Left lung (tissue), 10 donors: Measurements from ENCODE around the gene EEIG2. TPM values are rescaled to one million over a fixed set of nuclear protein-coding genes. Genes with fewer than 3 reads are reported as not detected.
A peak's percentile ranks its signal among the peaks of the same experiment; 100 is the strongest.
"Not testable (repeated sequence)": the region's sequence is repeated elsewhere in the genome, so short reads cannot be mapped to it uniquely, and the experiment has no call there.

ENCODE experiments used
- ATAC-seq: fragments of 200-7000 bp; cut with Tn5 transposase; one replicate; pipeline ENCODE4 v1.9.1; 2020; ENCODE audit warnings: moderate library complexity
- DNase-seq, 4 donors: peaks; one replicate each; pipeline ENCODE4 v3.0.0-alpha.2; 2013 to 2020
- H3K27ac ChIP-seq, 2 donors: fragments of 200-600 bp; sonication (generic) in 1 of 2; one replicate each; pipeline versions ENCODE4 v1.5.0 to v1.8.0; 2020 to 2021
- H3K27me3 ChIP-seq, 2 donors: fragments of 200-600 bp; sonication (generic) in 1 of 2; one replicate each; pipeline versions ENCODE4 v1.5.0 to v1.8.0; 2020 to 2021
- H3K36me3 ChIP-seq, 2 donors: fragments of 200-600 bp; sonication (generic) in 1 of 2; one replicate each; pipeline versions ENCODE4 v1.5.0 to v1.8.0; 2020 to 2021
- H3K4me1 ChIP-seq, 2 donors: fragments of 200-600 bp; one replicate each; pipeline ENCODE4 v1.8.0; 2021
- H3K4me3 ChIP-seq, 2 donors: fragments of 200-600 bp; sonication (generic) in 1 of 2; one replicate each; pipeline versions ENCODE4 v1.5.0 to v1.8.0; 2020 to 2021; ENCODE audit warnings: mild to moderate bottlenecking in 1 of 2
- H3K9me3 ChIP-seq, 2 donors: fragments of 200-600 bp; sonication (generic) in 1 of 2; one replicate each; pipeline versions ENCODE4 v1.5.0 to v1.8.0; 2020 to 2021
- intact Hi-C, 2 donors: fragments of 100-400 bp; cut with DNase I; formaldehyde crosslinking; loops; one replicate each; pipeline versions ENCODE4 v1.11.2 to v1.14.2; 2022
- polyA plus RNA-seq, 6 donors: library from polyadenylated mRNA; unstranded; fragments of 120-200 nt; gene quantifications; one replicate each; pipeline ENCODE4 v1.2.1, GENCODE V29; 2013; ENCODE audit not compliant: insufficient read length in 6 of 6
- total RNA-seq, 2 donors: library from RNA; stranded (reverse); fragmentation: NEBNext Ultra II Directional; extraction: Animal tissue kit (Norgen Biotek cat#: 25700); gene quantifications; one replicate each; pipeline ENCODE4 v1.2.1, GENCODE V29; 2021
- TF ChIP-seq, protein P1 (sequence below), 2 donors: fragments of 200-600 bp; sonication (generic) in 1 of 2; IDR thresholded peaks; one replicate each; pipeline versions ENCODE4 v1.5.0 to v1.8.0; 2021; ENCODE audit warnings: antibody characterized with exemption in 2 of 2
- donor health status: DM: no; HTN: yes; CAD: no.
- donor health status: DM: no; HTN: no; CAD: no.

The EEIG2 gene
- total and polyA plus RNA-seq, 8 donors: 16.4 to 34.8 (median 31.3) TPM

- ATAC-seq (no peak), DNase-seq (no peak)
- Histone ChIP-seq H3K36me3 (no peaks in the 10 kb centered on the region), H3K9me3 (peaks cover 0 to 2% of the 10 kb centered on the region in 2 donors), H3K4me3 (no peak overlapping the region), H3K27ac (no peak overlapping the region), H3K4me1 (no peaks in the 10 kb centered on the region), H3K27me3 (no peaks in the 10 kb centered on the region)
- TF ChIP-seq, protein P1, sequence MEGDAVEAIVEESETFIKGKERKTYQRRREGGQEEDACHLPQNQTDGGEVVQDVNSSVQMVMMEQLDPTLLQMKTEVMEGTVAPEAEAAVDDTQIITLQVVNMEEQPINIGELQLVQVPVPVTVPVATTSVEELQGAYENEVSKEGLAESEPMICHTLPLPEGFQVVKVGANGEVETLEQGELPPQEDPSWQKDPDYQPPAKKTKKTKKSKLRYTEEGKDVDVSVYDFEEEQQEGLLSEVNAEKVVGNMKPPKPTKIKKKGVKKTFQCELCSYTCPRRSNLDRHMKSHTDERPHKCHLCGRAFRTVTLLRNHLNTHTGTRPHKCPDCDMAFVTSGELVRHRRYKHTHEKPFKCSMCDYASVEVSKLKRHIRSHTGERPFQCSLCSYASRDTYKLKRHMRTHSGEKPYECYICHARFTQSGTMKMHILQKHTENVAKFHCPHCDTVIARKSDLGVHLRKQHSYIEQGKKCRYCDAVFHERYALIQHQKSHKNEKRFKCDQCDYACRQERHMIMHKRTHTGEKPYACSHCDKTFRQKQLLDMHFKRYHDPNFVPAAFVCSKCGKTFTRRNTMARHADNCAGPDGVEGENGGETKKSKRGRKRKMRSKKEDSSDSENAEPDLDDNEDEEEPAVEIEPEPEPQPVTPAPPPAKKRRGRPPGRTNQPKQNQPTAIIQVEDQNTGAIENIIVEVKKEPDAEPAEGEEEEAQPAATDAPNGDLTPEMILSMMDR (IDR thresholded peaks at IDR 0.05): no peak
- intact Hi-C loops: no loop called here
Observed at GRCh38 chr1:108531444-108531843, 28.5 kb upstream of the EEIG2 start.

DNA sequence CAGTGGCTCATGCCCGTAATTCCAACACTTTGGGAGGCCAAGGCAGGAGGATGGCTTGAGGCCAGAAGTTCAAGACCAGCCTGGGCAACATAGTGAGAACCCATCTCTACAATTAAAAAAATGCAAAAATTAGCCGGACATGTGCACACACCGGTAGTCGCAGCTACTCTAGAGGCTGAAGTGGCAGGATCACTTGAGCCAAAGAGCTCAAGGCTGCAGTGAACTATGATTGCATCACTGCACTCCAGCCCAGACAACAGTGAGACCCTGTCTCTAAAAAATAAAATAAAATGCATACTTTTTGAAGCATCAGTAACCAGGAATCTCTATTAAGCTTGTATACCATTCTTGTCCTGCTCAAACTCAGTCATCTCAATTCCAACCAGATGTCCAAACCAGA, 27.2 kb upstream of the EEIG2 start:
- no peak for DNase-seq
- Histone ChIP-seq H3K4me1 (no peaks in the 10 kb centered on the region), H3K27me3 (no peaks in the 10 kb centered on the region), H3K4me3 (no peak overlapping the region), H3K36me3 (no peaks in the 10 kb centered on the region), H3K27ac (no peak overlapping the region), H3K9me3 (peaks cover 0 to 1% of the 10 kb centered on the region in 2 donors)
- ATAC-seq: peak; percentile 80
- intact Hi-C loops: no loop called here
- TF ChIP-seq, protein P1 (IDR thresholded peaks at IDR 0.05): no peak

DNA sequence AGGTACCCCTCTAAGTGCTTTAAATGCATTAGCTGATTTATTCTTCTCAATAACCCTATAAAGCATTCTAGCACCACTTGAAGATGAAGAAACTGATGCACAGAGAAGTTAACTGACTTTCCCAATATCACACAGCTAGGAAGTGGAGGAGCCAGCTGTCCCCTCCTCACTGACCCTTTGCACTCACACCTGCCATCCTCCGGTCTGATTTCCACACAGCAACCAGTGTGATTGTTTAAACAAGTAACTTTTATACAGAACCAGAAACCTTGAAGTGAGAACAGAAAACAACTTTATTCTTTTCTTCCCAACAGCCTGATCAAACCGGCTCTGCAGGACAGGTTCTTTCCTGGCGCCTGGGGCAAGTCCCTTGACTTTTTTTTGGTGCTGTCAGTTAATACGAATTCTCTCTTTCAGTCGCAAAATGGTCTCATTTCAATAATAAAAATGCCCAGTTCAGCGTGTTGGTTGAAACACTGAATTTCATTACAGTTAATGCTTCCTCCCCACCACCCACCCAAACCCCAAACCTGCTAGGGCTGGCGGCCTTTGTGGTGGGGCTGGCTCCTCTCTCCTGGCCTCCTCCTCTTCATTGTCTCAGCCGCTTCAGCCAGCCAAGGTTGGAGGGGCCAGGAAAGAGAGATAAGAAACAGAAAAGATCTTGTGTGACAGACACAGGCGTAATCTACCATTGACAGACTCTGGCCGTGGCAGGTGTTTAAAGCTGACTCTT, 26.4 kb upstream of the EEIG2 start:
- intact Hi-C loops: no loop called here
- Histone ChIP-seq H3K36me3 (no peaks in the 10 kb centered on the region), H3K4me1 (no peaks in the 10 kb centered on the region), H3K27ac (no peak overlapping the region), H3K4me3 (no peak overlapping the region), H3K9me3 (no peaks in the 10 kb centered on the region), H3K27me3 (no peaks in the 10 kb centered on the region)
- TF ChIP-seq, protein P1 (IDR thresholded peaks at IDR 0.05): no peak
- ATAC-seq: peak; percentile 94
- DNase-seq: peak in 1 of 4 donors; percentile 55

DNA sequence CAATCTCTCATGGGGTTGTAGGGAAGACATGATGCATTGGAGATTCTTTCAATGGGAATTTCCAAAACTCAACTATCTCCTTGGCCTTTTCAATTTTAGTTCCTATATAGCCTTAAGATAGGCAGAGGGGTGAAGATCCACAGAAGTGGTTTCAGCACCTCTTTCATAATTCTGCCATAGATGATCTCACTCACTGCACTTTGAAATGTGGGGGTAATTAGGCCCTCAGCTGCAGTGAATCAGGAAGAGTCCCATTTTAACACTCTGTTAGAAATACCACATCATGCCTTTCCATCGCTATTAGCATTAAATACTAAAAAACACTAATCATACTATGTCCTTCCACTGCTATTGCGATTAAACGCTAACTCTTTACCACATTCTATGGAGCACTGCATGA, 25.1 kb upstream of the EEIG2 start:
- intact Hi-C loops: no loop called here

GRCh38 chr1:108535315-108535897, 24.5 kb upstream of the EEIG2 start:
- DNase-seq, H3K36me3 ChIP-seq, intact Hi-C loops, H3K9me3 ChIP-seq, H3K4me1 ChIP-seq, H3K4me3 ChIP-seq, H3K27ac ChIP-seq, ATAC-seq, H3K27me3 ChIP-seq: not testable (repeated sequence)

More for the DNA sequence above, 25.1 kb upstream of the EEIG2 start:
- DNase-seq (no peak), ATAC-seq (no peak)
- H3K36me3 ChIP-seq: no peaks in the 10 kb centered on the region
- no peaks in the 10 kb centered on the region for H3K27me3 ChIP-seq
- H3K9me3 ChIP-seq: no peaks in the 10 kb centered on the region
- TF ChIP-seq, protein P1 (IDR thresholded peaks at IDR 0.05): no peak
- no peaks in the 10 kb centered on the region for H3K4me1 ChIP-seq
- no peak overlapping the region for H3K4me3 ChIP-seq
- no peak overlapping the region for H3K27ac ChIP-seq

- H3K4me1 ChIP-seq, H3K27me3 ChIP-seq, intact Hi-C loops, H3K4me3 ChIP-seq, H3K27ac ChIP-seq, H3K9me3 ChIP-seq, H3K36me3 ChIP-seq, ATAC-seq: not testable (repeated sequence)
- DNase-seq: peak in 1 of 4 donors; percentile 55
Observed at GRCh38 chr1:108536021-108536420, 23.9 kb upstream of the EEIG2 start.

GRCh38 chr1:108536791-108537190, 23.1 kb upstream of the EEIG2 start:
- H3K27me3 ChIP-seq, ATAC-seq, DNase-seq, H3K4me3 ChIP-seq, H3K36me3 ChIP-seq, intact Hi-C loops, H3K9me3 ChIP-seq, H3K4me1 ChIP-seq, H3K27ac ChIP-seq: not testable (repeated sequence)
